Measurements from ENCODE around the gene TARBP1. TPM values are rescaled to one million over a fixed set of nuclear protein-coding genes. Genes with fewer than 3 reads are reported as not detected.

The TARBP1 gene
- total RNA-seq, 1 experiment from 2014 or later = 38.1 TPM

- H3K36me3 Mint-ChIP-seq (ENCODE audit: insufficient read depth, unreplicated experiment) = no peaks in the 10 kb centered on the region
- no peaks in the 10 kb centered on the region for H3K9me3 Mint-ChIP-seq (ENCODE audit: low read depth, unreplicated experiment)
- CTCF ChIA-PET = no interaction called here
- H3K4me1 Mint-ChIP-seq (ENCODE audit: low read depth, unreplicated experiment) = peaks cover 24% of the 10 kb centered on the region
- no peaks in the 10 kb centered on the region for H3K27me3 Mint-ChIP-seq (ENCODE audit: unreplicated experiment)
- H3K27ac Mint-ChIP-seq (ENCODE audit: unreplicated experiment) = no peak overlapping the region
- no peak for TF ChIP-seq CTCF (IDR thresholded peaks at IDR 0.05; ENCODE audit: unreplicated experiment)
- intact Hi-C loops (cut with micrococcal nuclease; ENCODE audit: unreplicated experiment) = no loop called here
- BruUV-seq (replicated peaks) = no TSS peak
- DNase-seq = no peak
- no peak overlapping the region for H3K4me3 Mint-ChIP-seq (ENCODE audit: low read depth, unreplicated experiment)
These were observed 38.3 kb upstream of the TARBP1 start for GRCh38 chr1:234517110-234517802.

- Mint-ChIP-seq H3K4me3 (ENCODE audit: low read depth, unreplicated experiment) (no peak overlapping the region), H3K4me1 (ENCODE audit: low read depth, unreplicated experiment) (peaks cover 24% of the 10 kb centered on the region), H3K27me3 (ENCODE audit: unreplicated experiment) (no peaks in the 10 kb centered on the region), H3K9me3 (ENCODE audit: low read depth, unreplicated experiment) (no peaks in the 10 kb centered on the region), H3K27ac (ENCODE audit: unreplicated experiment) (no peak overlapping the region), H3K36me3 (ENCODE audit: insufficient read depth, unreplicated experiment) (no peaks in the 10 kb centered on the region)
- CTCF ChIA-PET = interaction anchor here (1.5 kb wide), 1 partner anchor 28 kb away, joined by 4 read pairs; no protein-coding TSS in a partner anchor
- no TSS peak for BruUV-seq (replicated peaks)
- no peak for DNase-seq
- intact Hi-C loops (cut with micrococcal nuclease; ENCODE audit: unreplicated experiment) = no loop called here
- TF ChIP-seq CTCF (IDR thresholded peaks at IDR 0.05; ENCODE audit: unreplicated experiment) = no peak
These were observed 36.9 kb upstream of the TARBP1 start for GRCh38 chr1:234515821-234516241.

- Mint-ChIP-seq H3K27me3 (ENCODE audit: unreplicated experiment) (no peaks in the 10 kb centered on the region), H3K4me1 (ENCODE audit: low read depth, unreplicated experiment) (peaks cover 23% of the 10 kb centered on the region), H3K4me3 (ENCODE audit: low read depth, unreplicated experiment) (no peak overlapping the region), H3K36me3 (ENCODE audit: insufficient read depth, unreplicated experiment) (no peaks in the 10 kb centered on the region), H3K27ac (ENCODE audit: unreplicated experiment) (no peak overlapping the region), H3K9me3 (ENCODE audit: low read depth, unreplicated experiment) (no peaks in the 10 kb centered on the region)
- intact Hi-C loops (cut with micrococcal nuclease; ENCODE audit: unreplicated experiment) = no loop called here
- CTCF ChIA-PET = interaction anchor here (1.5 kb wide), 1 partner anchor 29 kb away, joined by 4 read pairs; no protein-coding TSS in a partner anchor
- no TSS peak for BruUV-seq (replicated peaks)
- DNase-seq = no peak
- no peak for TF ChIP-seq CTCF (IDR thresholded peaks at IDR 0.05; ENCODE audit: unreplicated experiment)
These were observed 36.4 kb upstream of the TARBP1 start for GRCh38 chr1:234515411-234515810.

GRCh38 chr1:234512451-234512861 lies 33.5 kb upstream of the TARBP1 start:
- H3K4me3 Mint-ChIP-seq (ENCODE audit: low read depth, unreplicated experiment) = no peak overlapping the region

More at GRCh38 chr1:234512451-234512861, 33.5 kb upstream of the TARBP1 start:
- H3K27me3 Mint-ChIP-seq (ENCODE audit: unreplicated experiment) = no peaks in the 10 kb centered on the region
- peaks cover 23% of the 10 kb centered on the region for H3K4me1 Mint-ChIP-seq (ENCODE audit: low read depth, unreplicated experiment)
- CTCF ChIA-PET = no interaction called here
- no peak overlapping the region for H3K27ac Mint-ChIP-seq (ENCODE audit: unreplicated experiment)
- H3K36me3 Mint-ChIP-seq (ENCODE audit: insufficient read depth, unreplicated experiment) = no peaks in the 10 kb centered on the region
- no peaks in the 10 kb centered on the region for H3K9me3 Mint-ChIP-seq (ENCODE audit: low read depth, unreplicated experiment)
- no peak for DNase-seq
- no TSS peak for BruUV-seq (replicated peaks)
- intact Hi-C loops (cut with micrococcal nuclease; ENCODE audit: unreplicated experiment) = no loop called here
- TF ChIP-seq CTCF (IDR thresholded peaks at IDR 0.05; ENCODE audit: unreplicated experiment) = no peak
